Parathyroid adenoma (tissue), 2 donors: ENCODE data around the gene NGB.
"Not testable (repeated sequence)": the region's sequence is repeated elsewhere in the genome, so short reads cannot be mapped to it uniquely, and the experiment has no call there.

Source experiments
- H2AFZ ChIP-seq: fragments of 300-600 bp; sonication (generic); one replicate; pipeline ENCODE4 v1.7.0; 2017; ENCODE audit warnings: antibody characterized with exemption, mild to moderate bottlenecking
- H3K27ac ChIP-seq: fragments of 300-600 bp; sonication (generic); one replicate; pipeline ENCODE4 v1.7.0; 2017
- H3K27me3 ChIP-seq: fragments of 300-600 bp; sonication (generic); one replicate; pipeline ENCODE4 v1.7.0; 2017; ENCODE audit warnings: low read length; ENCODE audit not compliant: control insufficient read depth, insufficient read depth
- H3K36me3 ChIP-seq: fragments of 300-600 bp; sonication (generic); one replicate; pipeline ENCODE4 v1.7.0; 2017; ENCODE audit warnings: low read length; ENCODE audit not compliant: control insufficient read depth, insufficient read depth
- H3K4me1 ChIP-seq: fragments of 300-600 bp; sonication (generic); one replicate; pipeline ENCODE4 v1.7.0; 2017; ENCODE audit warnings: control low read depth
- H3K4me2 ChIP-seq: fragments of 300-600 bp; sonication (generic); one replicate; pipeline ENCODE4 v1.7.0; 2017; ENCODE audit warnings: low read length
- H3K4me3 ChIP-seq: fragments of 300-600 bp; sonication (generic); one replicate; pipeline ENCODE4 v1.7.0; 2017; ENCODE audit warnings: low read depth, low read length
- H3K79me2 ChIP-seq: fragments of 300-600 bp; sonication (generic); one replicate; pipeline ENCODE4 v1.7.0; 2017; ENCODE audit warnings: control low read depth
- H3K9ac ChIP-seq: fragments of 300-600 bp; sonication (generic); one replicate; pipeline ENCODE4 v1.7.0; 2017; ENCODE audit warnings: mild to moderate bottlenecking
- H3K9me3 ChIP-seq: fragments of 300-600 bp; sonication (generic); one replicate; pipeline ENCODE4 v1.7.0; 2017; ENCODE audit warnings: low read length; ENCODE audit not compliant: control insufficient read depth
- TF ChIP-seq, protein P1 (sequence below): fragments of 300-600 bp; sonication (generic); IDR thresholded peaks from one replicate; pipeline ENCODE4 v1.7.0; 2017; ENCODE audit warnings: antibody characterized with exemption, mild to moderate bottlenecking
- donor health status: primary hyperparathyroidism.

NGB gene

DNA sequence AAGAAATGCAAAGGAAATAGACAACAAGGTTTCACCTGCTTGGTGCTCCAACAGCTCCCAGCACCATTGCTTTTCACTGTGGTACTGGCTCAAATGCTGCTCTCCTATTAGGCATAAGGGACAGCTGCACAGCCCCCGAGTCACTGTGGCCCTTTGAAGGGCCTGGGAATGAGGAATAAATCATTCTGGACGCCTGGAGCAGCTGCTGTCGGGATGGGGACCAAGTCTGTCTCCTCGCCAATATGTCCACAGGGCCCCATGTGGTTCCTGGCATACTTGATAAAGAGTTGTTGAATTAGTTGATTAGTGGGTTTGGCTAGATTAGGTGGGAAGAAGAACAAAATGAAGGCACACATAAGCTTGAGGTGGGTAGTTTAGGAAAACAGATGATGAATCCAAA, 13.1 kb upstream of the NGB start:
- Histone ChIP-seq H3K27ac (no peak overlapping the region), H3K4me3 (no peak overlapping the region), H3K9me3 (no peaks in the 10 kb centered on the region), H3K4me1 (no peaks in the 10 kb centered on the region), H3K9ac (no peak overlapping the region), H3K4me2 (no peak overlapping the region), H2AFZ (no peak overlapping the region), H3K79me2 (no peaks in the 10 kb centered on the region), H3K27me3 (no peaks in the 10 kb centered on the region), H3K36me3 (no peaks in the 10 kb centered on the region)
- TF ChIP-seq, protein P1, sequence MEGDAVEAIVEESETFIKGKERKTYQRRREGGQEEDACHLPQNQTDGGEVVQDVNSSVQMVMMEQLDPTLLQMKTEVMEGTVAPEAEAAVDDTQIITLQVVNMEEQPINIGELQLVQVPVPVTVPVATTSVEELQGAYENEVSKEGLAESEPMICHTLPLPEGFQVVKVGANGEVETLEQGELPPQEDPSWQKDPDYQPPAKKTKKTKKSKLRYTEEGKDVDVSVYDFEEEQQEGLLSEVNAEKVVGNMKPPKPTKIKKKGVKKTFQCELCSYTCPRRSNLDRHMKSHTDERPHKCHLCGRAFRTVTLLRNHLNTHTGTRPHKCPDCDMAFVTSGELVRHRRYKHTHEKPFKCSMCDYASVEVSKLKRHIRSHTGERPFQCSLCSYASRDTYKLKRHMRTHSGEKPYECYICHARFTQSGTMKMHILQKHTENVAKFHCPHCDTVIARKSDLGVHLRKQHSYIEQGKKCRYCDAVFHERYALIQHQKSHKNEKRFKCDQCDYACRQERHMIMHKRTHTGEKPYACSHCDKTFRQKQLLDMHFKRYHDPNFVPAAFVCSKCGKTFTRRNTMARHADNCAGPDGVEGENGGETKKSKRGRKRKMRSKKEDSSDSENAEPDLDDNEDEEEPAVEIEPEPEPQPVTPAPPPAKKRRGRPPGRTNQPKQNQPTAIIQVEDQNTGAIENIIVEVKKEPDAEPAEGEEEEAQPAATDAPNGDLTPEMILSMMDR: no peak

DNA sequence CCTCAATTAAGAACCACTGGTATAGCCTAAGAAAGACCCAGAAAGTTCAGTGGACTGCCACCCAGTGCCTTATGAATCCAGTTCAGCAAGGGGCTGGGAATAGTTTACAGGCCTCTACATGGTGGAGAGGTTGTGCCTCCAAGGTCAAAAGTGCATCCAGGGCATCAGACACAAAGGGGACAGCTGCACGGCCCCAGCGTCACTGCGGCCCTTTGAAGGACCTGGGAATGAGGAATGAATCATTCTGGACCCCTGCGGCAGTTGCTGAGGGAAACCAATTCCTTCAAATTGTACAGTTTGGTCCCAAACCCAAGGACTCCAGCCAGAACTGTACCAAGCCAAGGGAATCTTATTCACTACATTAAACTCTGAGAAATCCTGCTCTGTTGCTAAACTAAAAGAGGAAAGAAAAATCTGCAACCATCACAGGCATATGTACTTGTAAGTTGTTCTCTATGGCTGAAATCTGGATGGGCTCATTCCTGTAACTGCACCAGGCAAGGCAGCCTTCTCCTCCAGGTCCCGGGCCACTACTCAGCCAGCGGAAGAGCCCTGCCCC, 10.9 kb upstream of the NGB start:
- no peaks in the 10 kb centered on the region for H3K36me3 ChIP-seq

DNA sequence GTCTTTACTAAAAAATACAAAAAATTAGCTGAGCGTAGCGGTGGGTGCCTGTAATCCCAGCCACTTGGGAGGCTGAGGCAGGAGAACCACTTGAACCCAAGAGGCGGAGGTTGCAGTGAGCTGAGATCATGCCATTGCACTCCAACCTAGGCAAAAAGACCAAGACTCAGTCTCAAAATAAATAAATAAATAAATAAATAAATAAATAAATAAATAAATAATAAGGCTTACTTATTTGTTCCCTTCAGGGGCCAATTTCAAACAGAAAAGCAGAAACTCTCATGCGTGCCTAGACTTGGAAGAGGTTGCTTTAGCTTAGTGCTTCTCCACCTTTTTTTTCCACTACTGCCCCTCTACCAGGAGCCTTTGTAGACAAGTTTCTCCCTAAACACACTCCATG, 9.9 kb upstream of the NGB start:
- H3K4me3 ChIP-seq, H3K27me3 ChIP-seq, H2AFZ ChIP-seq, H3K36me3 ChIP-seq, H3K4me1 ChIP-seq, H3K79me2 ChIP-seq, H3K27ac ChIP-seq, H3K9ac ChIP-seq, H3K9me3 ChIP-seq, H3K4me2 ChIP-seq: not testable (repeated sequence)

More for the DNA sequence above, 10.9 kb upstream of the NGB start:
- Histone ChIP-seq H3K4me3 (no peak overlapping the region), H3K27ac (no peak overlapping the region), H3K9ac (no peak overlapping the region), H3K9me3 (no peaks in the 10 kb centered on the region), H3K4me2 (no peak overlapping the region), H3K4me1 (no peaks in the 10 kb centered on the region), H2AFZ (no peak overlapping the region), H3K79me2 (no peaks in the 10 kb centered on the region), H3K27me3 (no peaks in the 10 kb centered on the region)
- TF ChIP-seq, protein P1: no peak

DNA sequence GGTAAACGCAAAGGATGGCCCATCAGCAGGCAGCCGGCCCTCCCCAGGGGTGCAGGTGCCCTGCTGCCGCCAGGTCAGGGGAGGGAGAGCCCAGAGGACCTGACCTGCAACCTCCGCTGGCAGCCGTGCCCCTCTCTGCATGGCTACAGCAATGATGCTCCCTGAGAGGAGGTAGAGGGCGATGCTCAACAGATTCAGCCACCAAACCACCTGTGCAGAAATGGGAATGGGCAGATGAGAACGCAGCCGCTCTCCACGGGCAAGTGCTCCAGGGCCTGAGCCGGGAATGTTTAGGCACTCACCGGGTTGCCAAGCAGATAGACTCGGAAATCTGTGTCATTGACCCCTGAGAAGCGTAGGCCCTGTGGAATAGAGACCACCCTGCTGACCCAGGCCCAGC, 8.7 kb upstream of the NGB start:
- Histone ChIP-seq H3K27me3 (no peaks in the 10 kb centered on the region), H3K79me2 (no peaks in the 10 kb centered on the region), H3K4me2 (no peak overlapping the region), H3K27ac (no peak overlapping the region), H3K9ac (no peak overlapping the region), H3K9me3 (no peaks in the 10 kb centered on the region), H3K4me3 (no peak overlapping the region), H3K36me3 (no peaks in the 10 kb centered on the region), H2AFZ (no peak overlapping the region), H3K4me1 (no peaks in the 10 kb centered on the region)
- TF ChIP-seq, protein P1: no peak

DNA sequence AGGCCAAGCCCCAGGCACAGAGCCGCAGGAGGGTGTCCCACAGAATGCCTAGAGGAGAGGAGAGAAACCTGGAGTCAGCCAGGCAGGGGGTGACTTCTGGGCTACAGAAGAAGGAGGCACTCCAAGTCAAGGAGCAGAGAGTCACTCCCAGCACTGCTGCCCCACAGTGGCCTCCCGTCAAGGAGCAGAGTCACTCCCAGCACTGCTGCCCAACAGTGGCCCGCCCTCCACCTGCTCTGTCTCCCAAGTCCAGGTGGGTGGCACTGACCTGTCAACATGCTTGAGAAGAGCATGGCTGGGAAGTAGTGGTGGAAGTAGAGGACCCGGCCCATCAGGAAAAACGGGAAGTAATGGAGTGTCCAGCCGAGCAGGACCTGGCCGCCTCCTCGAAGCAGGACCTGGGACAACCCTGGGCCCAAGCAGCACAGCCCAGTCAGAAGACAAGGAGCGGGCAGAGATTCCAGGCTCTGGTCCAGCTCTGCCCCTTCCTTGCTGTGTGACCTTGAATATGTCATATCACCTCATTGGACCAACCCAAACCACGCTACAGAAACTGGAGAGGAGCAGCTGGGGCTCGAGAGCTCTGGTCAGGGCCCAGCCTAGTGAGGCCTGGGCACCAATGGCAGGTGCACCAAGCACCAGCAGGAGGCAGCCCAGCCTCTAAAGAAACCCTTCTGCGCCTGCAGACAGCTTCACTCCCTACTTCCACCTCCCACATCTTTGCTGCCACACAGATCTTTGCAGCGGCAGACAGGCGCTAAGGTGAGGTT, 7.6 kb upstream of the NGB start:
- H2AFZ ChIP-seq: no peak overlapping the region
- TF ChIP-seq, protein P1: no peak
- no peaks in the 10 kb centered on the region for H3K36me3 ChIP-seq

More for the DNA sequence above, 7.6 kb upstream of the NGB start:
- no peaks in the 10 kb centered on the region for H3K79me2 ChIP-seq
- H3K27me3 ChIP-seq: no peaks in the 10 kb centered on the region
- no peaks in the 10 kb centered on the region for H3K9me3 ChIP-seq
- H3K9ac ChIP-seq: no peak overlapping the region
- no peak overlapping the region for H3K4me3 ChIP-seq
- no peak overlapping the region for H3K27ac ChIP-seq
- H3K4me2 ChIP-seq: no peak overlapping the region
- H3K4me1 ChIP-seq: no peaks in the 10 kb centered on the region
